Astrocyte of the cerebellum (primary cell): ENCODE results near the gene GALNT1.

Source experiments
- DNase-seq: peaks from one replicate; pipeline ENCODE4 v3.0.0-alpha.2; 2011; ENCODE audit warnings: low read depth
- H3K4me3 ChIP-seq: 2 replicates; pipeline ENCODE4 v1.5.1; 2011; ENCODE audit warnings: mild to moderate bottlenecking, low read depth, low read length, moderate library complexity
- in situ Hi-C: cut with HindIII; loops from 2 replicates; pipeline ENCODE4 v1.10.0; 2017; ENCODE audit warnings: low sequenced_read_pairs
- TF ChIP-seq, protein P1 (sequence below): IDR thresholded peaks from 2 replicates; pipeline ENCODE4 v1.5.1; 2012; ENCODE audit warnings: low read length, low read depth, moderate library complexity, mild to moderate bottlenecking; ENCODE audit errors: missing control alignments

GALNT1 gene

DNA sequence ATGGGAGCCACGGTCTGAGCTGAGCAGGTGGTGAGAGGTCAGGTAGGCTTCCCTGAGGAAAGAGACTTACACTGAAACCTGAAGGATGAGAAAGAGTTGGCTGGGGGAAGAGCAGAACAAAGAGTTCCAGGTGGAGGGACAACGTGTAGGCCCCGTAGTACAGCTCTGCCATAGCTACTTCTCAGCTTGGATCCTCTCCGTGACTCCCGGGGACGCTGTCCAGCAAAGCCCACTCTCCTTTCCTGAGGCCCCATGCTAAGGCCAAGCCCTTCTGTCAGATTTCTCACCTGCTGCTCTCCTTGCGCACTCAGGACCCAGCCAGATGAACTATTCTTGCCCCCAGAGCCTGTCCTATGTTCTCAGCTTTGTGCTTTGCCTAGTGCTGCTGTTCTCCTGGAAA, 173.8 kb downstream of the GALNT1 start:
- H3K4me3 ChIP-seq: no peak overlapping the region
- DNase-seq: no peak
- TF ChIP-seq, protein P1, sequence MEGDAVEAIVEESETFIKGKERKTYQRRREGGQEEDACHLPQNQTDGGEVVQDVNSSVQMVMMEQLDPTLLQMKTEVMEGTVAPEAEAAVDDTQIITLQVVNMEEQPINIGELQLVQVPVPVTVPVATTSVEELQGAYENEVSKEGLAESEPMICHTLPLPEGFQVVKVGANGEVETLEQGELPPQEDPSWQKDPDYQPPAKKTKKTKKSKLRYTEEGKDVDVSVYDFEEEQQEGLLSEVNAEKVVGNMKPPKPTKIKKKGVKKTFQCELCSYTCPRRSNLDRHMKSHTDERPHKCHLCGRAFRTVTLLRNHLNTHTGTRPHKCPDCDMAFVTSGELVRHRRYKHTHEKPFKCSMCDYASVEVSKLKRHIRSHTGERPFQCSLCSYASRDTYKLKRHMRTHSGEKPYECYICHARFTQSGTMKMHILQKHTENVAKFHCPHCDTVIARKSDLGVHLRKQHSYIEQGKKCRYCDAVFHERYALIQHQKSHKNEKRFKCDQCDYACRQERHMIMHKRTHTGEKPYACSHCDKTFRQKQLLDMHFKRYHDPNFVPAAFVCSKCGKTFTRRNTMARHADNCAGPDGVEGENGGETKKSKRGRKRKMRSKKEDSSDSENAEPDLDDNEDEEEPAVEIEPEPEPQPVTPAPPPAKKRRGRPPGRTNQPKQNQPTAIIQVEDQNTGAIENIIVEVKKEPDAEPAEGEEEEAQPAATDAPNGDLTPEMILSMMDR: no peak
- in situ Hi-C loops: no loop called here

DNA sequence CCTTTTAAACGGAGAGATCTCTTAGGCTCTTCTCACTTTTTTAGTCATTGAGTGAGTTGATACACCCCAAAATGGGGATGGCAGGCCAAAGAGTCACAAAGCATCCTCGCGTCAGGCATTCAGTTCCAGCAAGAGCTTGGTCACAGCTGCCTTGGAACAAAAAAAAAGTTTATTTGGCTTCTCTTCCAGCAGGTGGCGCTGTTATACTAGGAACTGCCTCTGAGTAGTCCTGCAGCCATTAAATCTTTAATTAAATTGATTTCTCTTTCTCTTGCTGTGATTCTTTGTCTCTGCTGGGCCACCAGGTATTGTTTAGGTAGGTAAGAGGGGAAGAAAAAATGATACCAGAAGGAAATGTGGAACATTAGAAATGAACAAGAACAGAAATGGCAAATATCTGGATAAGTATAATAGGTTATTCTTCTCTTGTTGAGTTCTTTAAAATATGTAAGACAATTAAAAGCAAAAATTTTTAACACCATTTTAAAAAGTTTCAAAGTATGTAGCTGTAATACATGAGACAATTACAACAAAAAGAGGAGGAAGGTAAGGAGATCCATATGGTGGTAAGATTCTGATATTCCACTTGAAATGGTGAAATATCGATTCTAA, 175.1 kb downstream of the GALNT1 start:
- TF ChIP-seq, protein P1: peak; percentile 63
- in situ Hi-C loops: no loop called here
- DNase-seq: peak; percentile 37
- no peak overlapping the region for H3K4me3 ChIP-seq
